ENCODE measurements around the gene SLC22A17.

Gene SLC22A17

GRCh38 chr14:23321572-23322547, 30.8 kb downstream of the SLC22A17 start:
- peak overlapping the region; percentile 99 for H3K18ac ChIP-seq (ENCODE audit: low read length)
- peak overlapping the region; percentile 86 for H2BK120ac ChIP-seq (ENCODE audit: low read depth, low read length)
- H3K36me3 ChIP-seq (ENCODE audit: control insufficient read depth, insufficient read depth, low read length): peaks cover 3% of the 10 kb centered on the region
- H3K79me2 ChIP-seq (ENCODE audit: control insufficient read depth, insufficient read depth, low read length): peaks cover 18% of the 10 kb centered on the region
- peak overlapping the region; percentile 82 for H3K23ac ChIP-seq (ENCODE audit: low read length)
- peak overlapping the region; percentile 100 for H3K9ac ChIP-seq (ENCODE audit: low read length)
- H3K27ac ChIP-seq (ENCODE audit: low read depth, low read length): peak overlapping the region; percentile 98
- H3K4me2 ChIP-seq (ENCODE audit: low read length): peak overlapping the region; percentile 91
- no peaks in the 10 kb centered on the region for H3K27me3 ChIP-seq (ENCODE audit: insufficient read depth, low read length, poor library complexity)
- H3K56ac ChIP-seq (ENCODE audit: low read length): peak overlapping the region; percentile 98
- H3K4me1 ChIP-seq (ENCODE audit: control insufficient read depth, low read depth, low read length): peaks cover 5% of the 10 kb centered on the region
- no peak overlapping the region for H4K5ac ChIP-seq (ENCODE audit: low read length)
- peak overlapping the region; percentile 99 for H3K4ac ChIP-seq (ENCODE audit: low read depth, low read length)
- no CpG with 5 or more reads among the region's 64 CpGs for WGBS (ENCODE audit: extremely low coverage, insufficient coverage, low lambda C conversion rate)
- H2BK5ac ChIP-seq (ENCODE audit: low read length): peak overlapping the region; percentile 65
- H3K4me3 ChIP-seq (ENCODE audit: low read length): peak overlapping the region; percentile 95
- peak; percentile 58 for DNase-seq
- no peak overlapping the region for H2BK15ac ChIP-seq (replicated peaks; ENCODE audit: low read depth)
- H4K8ac ChIP-seq (ENCODE audit: low read depth, low read length): peak overlapping the region; percentile 94
- peak overlapping the region; percentile 4 for H2AK5ac ChIP-seq (ENCODE audit: low read length)
- H3K79me1 ChIP-seq (ENCODE audit: low read length): peaks cover 7% of the 10 kb centered on the region

GRCh38 chr14:23320584-23321571, 31.8 kb downstream of the SLC22A17 start, which contains the start of gene PABPN1:
PABPN1 (plus strand) TSS chr14:23321457; CDS start chr14:23321470, 13 bp downstream.
- Histone ChIP-seq H2BK5ac (ENCODE audit: low read length) (peak within 1 kb of the TSS; percentile 65), H3K18ac (ENCODE audit: low read length) (peak within 1 kb of the TSS; percentile 99), H2BK15ac (replicated peaks; ENCODE audit: low read depth) (no peak within 1 kb of the TSS), H3K79me1 (ENCODE audit: low read length) (peaks cover 7% of the 10 kb centered on the region), H2BK120ac (ENCODE audit: low read depth, low read length) (peak within 1 kb of the TSS; percentile 86), H3K4ac (ENCODE audit: low read depth, low read length) (peak within 1 kb of the TSS; percentile 99), H3K27me3 (ENCODE audit: insufficient read depth, low read length, poor library complexity) (no peaks in the 10 kb centered on the region), H3K9ac (ENCODE audit: low read length) (peak within 1 kb of the TSS; percentile 100), H2AK5ac (ENCODE audit: low read length) (peak within 1 kb of the TSS; percentile 92), H3K23ac (ENCODE audit: low read length) (peak within 1 kb of the TSS; percentile 82), H3K4me3 (ENCODE audit: low read length) (peak within 1 kb of the TSS; percentile 95), H3K4me2 (ENCODE audit: low read length) (peak within 1 kb of the TSS; percentile 91), H3K27ac (ENCODE audit: low read depth, low read length) (peak within 1 kb of the TSS; percentile 98), H3K56ac (ENCODE audit: low read length) (peak within 1 kb of the TSS; percentile 98), H3K4me1 (ENCODE audit: control insufficient read depth, low read depth, low read length) (peaks cover 5% of the 10 kb centered on the region), H3K79me2 (ENCODE audit: control insufficient read depth, insufficient read depth, low read length) (peaks cover 18% of the 10 kb centered on the region), H4K5ac (ENCODE audit: low read length) (peak within 1 kb of the TSS; percentile 96), H4K8ac (ENCODE audit: low read depth, low read length) (peak within 1 kb of the TSS; percentile 94), H3K36me3 (ENCODE audit: control insufficient read depth, insufficient read depth, low read length) (peaks cover 3% of the 10 kb centered on the region)
- peak; percentile 100 for DNase-seq
- WGBS (ENCODE audit: extremely low coverage, insufficient coverage, low lambda C conversion rate): no CpG with 5 or more reads among the region's 63 CpGs

- peak overlapping the region; percentile 68 for H3K27ac ChIP-seq (ENCODE audit: low read depth, low read length)
- H2BK5ac ChIP-seq (ENCODE audit: low read length): no peak overlapping the region
- H3K56ac ChIP-seq (ENCODE audit: low read length): peak overlapping the region; percentile 71
- no peak overlapping the region for H3K4me3 ChIP-seq (ENCODE audit: low read length)
- no peak overlapping the region for H4K8ac ChIP-seq (ENCODE audit: low read depth, low read length)
- peak overlapping the region; percentile 92 for H2AK5ac ChIP-seq (ENCODE audit: low read length)
- H3K79me1 ChIP-seq (ENCODE audit: low read length): peaks cover 7% of the 10 kb centered on the region
- H3K79me2 ChIP-seq (ENCODE audit: control insufficient read depth, insufficient read depth, low read length): peaks cover 18% of the 10 kb centered on the region
- H3K36me3 ChIP-seq (ENCODE audit: control insufficient read depth, insufficient read depth, low read length): peaks cover 3% of the 10 kb centered on the region
- peak overlapping the region; percentile 53 for H3K9ac ChIP-seq (ENCODE audit: low read length)
- H2BK120ac ChIP-seq (ENCODE audit: low read depth, low read length): no peak overlapping the region
- peak overlapping the region; percentile 12 for H3K4me2 ChIP-seq (ENCODE audit: low read length)
- peaks cover 5% of the 10 kb centered on the region for H3K4me1 ChIP-seq (ENCODE audit: control insufficient read depth, low read depth, low read length)
- peak overlapping the region; percentile 96 for H4K5ac ChIP-seq (ENCODE audit: low read length)
- peak overlapping the region; percentile 44 for H3K4ac ChIP-seq (ENCODE audit: low read depth, low read length)
- no peak for DNase-seq
- H3K23ac ChIP-seq (ENCODE audit: low read length): no peak overlapping the region
- no peaks in the 10 kb centered on the region for H3K27me3 ChIP-seq (ENCODE audit: insufficient read depth, low read length, poor library complexity)
- no CpG with 5 or more reads among the region's 17 CpGs for WGBS (ENCODE audit: extremely low coverage, insufficient coverage, low lambda C conversion rate)
- H2BK15ac ChIP-seq (replicated peaks; ENCODE audit: low read depth): no peak overlapping the region
- H3K18ac ChIP-seq (ENCODE audit: low read length): no peak overlapping the region
Observed at GRCh38 chr14:23319746-23320583, 32.7 kb downstream of the SLC22A17 start.

GRCh38 chr14:23316300-23316699, 36.4 kb downstream of the SLC22A17 start:
- Histone ChIP-seq H3K27me3 (ENCODE audit: insufficient read depth, low read length, poor library complexity) (no peaks in the 10 kb centered on the region), H2BK5ac (ENCODE audit: low read length) (no peak overlapping the region), H3K79me2 (ENCODE audit: control insufficient read depth, insufficient read depth, low read length) (no peaks in the 10 kb centered on the region), H3K9ac (ENCODE audit: low read length) (no peak overlapping the region), H2BK120ac (ENCODE audit: low read depth, low read length) (no peak overlapping the region), H3K4me3 (ENCODE audit: low read length) (no peak overlapping the region), H3K23ac (ENCODE audit: low read length) (no peak overlapping the region), H4K8ac (ENCODE audit: low read depth, low read length) (no peak overlapping the region), H4K5ac (ENCODE audit: low read length) (no peak overlapping the region), H3K4me2 (ENCODE audit: low read length) (no peak overlapping the region), H3K4ac (ENCODE audit: low read depth, low read length) (no peak overlapping the region), H3K56ac (ENCODE audit: low read length) (no peak overlapping the region), H3K36me3 (ENCODE audit: control insufficient read depth, insufficient read depth, low read length) (no peaks in the 10 kb centered on the region), H2BK15ac (replicated peaks; ENCODE audit: low read depth) (no peak overlapping the region), H3K27ac (ENCODE audit: low read depth, low read length) (no peak overlapping the region), H3K4me1 (ENCODE audit: control insufficient read depth, low read depth, low read length) (peaks cover 5% of the 10 kb centered on the region), H3K18ac (ENCODE audit: low read length) (no peak overlapping the region), H3K79me1 (ENCODE audit: low read length) (no peaks in the 10 kb centered on the region), H2AK5ac (ENCODE audit: low read length) (no peak overlapping the region)
- no peak for DNase-seq
- WGBS (ENCODE audit: extremely low coverage, insufficient coverage, low lambda C conversion rate): no CpG with 5 or more reads among the region's 5 CpGs

- DNase-seq: no peak
- H3K4ac ChIP-seq (ENCODE audit: low read depth, low read length): no peak overlapping the region
Observed at GRCh38 chr14:23310546-23310945, 42.1 kb downstream of the SLC22A17 start.

More at GRCh38 chr14:23310546-23310945, 42.1 kb downstream of the SLC22A17 start:
- Histone ChIP-seq H2BK15ac (replicated peaks; ENCODE audit: low read depth) (no peak overlapping the region), H3K4me2 (ENCODE audit: low read length) (no peak overlapping the region), H3K23ac (ENCODE audit: low read length) (no peak overlapping the region), H3K27me3 (ENCODE audit: insufficient read depth, low read length, poor library complexity) (no peaks in the 10 kb centered on the region), H3K79me2 (ENCODE audit: control insufficient read depth, insufficient read depth, low read length) (peaks cover 14% of the 10 kb centered on the region), H3K56ac (ENCODE audit: low read length) (no peak overlapping the region), H3K79me1 (ENCODE audit: low read length) (peaks cover 23% of the 10 kb centered on the region), H3K36me3 (ENCODE audit: control insufficient read depth, insufficient read depth, low read length) (no peaks in the 10 kb centered on the region), H2BK5ac (ENCODE audit: low read length) (no peak overlapping the region), H3K4me1 (ENCODE audit: control insufficient read depth, low read depth, low read length) (peaks cover 4% of the 10 kb centered on the region), H4K5ac (ENCODE audit: low read length) (no peak overlapping the region), H3K9ac (ENCODE audit: low read length) (no peak overlapping the region), H2BK120ac (ENCODE audit: low read depth, low read length) (no peak overlapping the region), H3K4me3 (ENCODE audit: low read length) (no peak overlapping the region), H3K27ac (ENCODE audit: low read depth, low read length) (no peak overlapping the region), H2AK5ac (ENCODE audit: low read length) (no peak overlapping the region), H3K18ac (ENCODE audit: low read length) (no peak overlapping the region), H4K8ac (ENCODE audit: low read depth, low read length) (no peak overlapping the region)
- no CpG with 5 or more reads among the region's 1 CpG for WGBS (ENCODE audit: extremely low coverage, insufficient coverage, low lambda C conversion rate)

Data from mesendoderm (in vitro differentiated cells).